H9 (cell line): Measurements from ENCODE around the gene SEC23A. TPM values are rescaled to one million over a fixed set of nuclear protein-coding genes. Genes with fewer than 3 reads are reported as not detected.

ENCODE experiments used
- DNase-seq: peaks from one replicate; pipeline ENCODE4 v3.0.0-alpha.2; 2017
- H2AFZ ChIP-seq: one replicate; pipeline ENCODE4 v1.6.1; 2013; ENCODE audit warnings: mild to moderate bottlenecking, low read length, control low read depth, moderate library complexity
- H2AK5ac ChIP-seq: 2 replicates; pipeline ENCODE4 v1.6.1; 2013; ENCODE audit warnings: low read length, control low read depth, mixed read lengths; ENCODE audit not compliant: insufficient read length
- H2BK120ac ChIP-seq: one replicate; pipeline ENCODE4 v1.6.1; 2013; ENCODE audit warnings: low read depth, mild to moderate bottlenecking, low read length, control low read depth, inconsistent platforms; ENCODE audit not compliant: poor library complexity, severe bottlenecking
- H2BK12ac ChIP-seq: 2 replicates; pipeline ENCODE4 v1.6.1; 2013; ENCODE audit warnings: low read length, control low read depth, mixed read lengths, low read depth; ENCODE audit not compliant: insufficient read length
- H2BK15ac ChIP-seq: 2 replicates; pipeline ENCODE4 v1.6.1; 2013; ENCODE audit warnings: low read depth, low read length, control low read depth
- H2BK20ac ChIP-seq: one replicate; pipeline ENCODE4 v1.6.1; 2013; ENCODE audit warnings: low read depth, mild to moderate bottlenecking, low read length, control low read depth, inconsistent platforms; ENCODE audit not compliant: poor library complexity, severe bottlenecking
- H2BK5ac ChIP-seq: 2 replicates; pipeline ENCODE4 v1.6.1; 2013; ENCODE audit warnings: low read length, control low read depth, mixed read lengths; ENCODE audit not compliant: insufficient read length
- H3K14ac ChIP-seq: 2 replicates; pipeline ENCODE4 v1.6.1; 2013; ENCODE audit warnings: low read length, control low read depth; ENCODE audit not compliant: insufficient read depth
- H3K18ac ChIP-seq: 2 replicates; pipeline ENCODE4 v1.6.1; 2013; ENCODE audit warnings: low read depth, mild to moderate bottlenecking, mixed read lengths, low read length, control low read depth; ENCODE audit not compliant: insufficient read length
- H3K23ac ChIP-seq: 2 replicates; pipeline ENCODE4 v1.6.1; 2013; ENCODE audit warnings: low read length, control low read depth, mixed read lengths, low read depth; ENCODE audit not compliant: insufficient read length
- H3K23me2 ChIP-seq: 2 replicates; pipeline ENCODE4 v1.6.1; 2013; ENCODE audit warnings: low read depth, mild to moderate bottlenecking, mixed read lengths, low read length, control low read depth; ENCODE audit not compliant: insufficient read length, poor library complexity, severe bottlenecking
- H3K27ac ChIP-seq: 2 replicates; pipeline ENCODE4 v1.5.1; 2013; ENCODE audit warnings: low read length, control low read depth, mixed read lengths, low read depth; ENCODE audit not compliant: insufficient read length
- H3K27me3 ChIP-seq: 2 replicates; pipeline ENCODE4 v1.6.1; 2013; ENCODE audit warnings: low read length, control low read depth, inconsistent platforms; ENCODE audit not compliant: insufficient read depth
- H3K4ac ChIP-seq: 2 replicates; pipeline ENCODE4 v1.6.1; 2013; ENCODE audit warnings: low read depth, mild to moderate bottlenecking, control low read depth, inconsistent platforms, low read length, moderate library complexity
- H3K4me1 ChIP-seq: 2 replicates; pipeline ENCODE4 v1.6.1; 2013; ENCODE audit warnings: low read length, control low read depth, inconsistent platforms; ENCODE audit not compliant: insufficient read depth
- H3K4me2 ChIP-seq: 2 replicates; pipeline ENCODE4 v1.6.1; 2013; ENCODE audit warnings: low read length, control low read depth, mixed read lengths; ENCODE audit not compliant: insufficient read length, insufficient read depth
- H3K56ac ChIP-seq: 2 replicates; pipeline ENCODE4 v1.6.1; 2013; ENCODE audit warnings: low read depth, mild to moderate bottlenecking, mixed read lengths, low read length, control low read depth; ENCODE audit not compliant: insufficient read length
- H3K79me1 ChIP-seq: 2 replicates; pipeline ENCODE4 v1.6.1; 2013; ENCODE audit warnings: low read depth, mild to moderate bottlenecking, moderate library complexity, low read length, control low read depth, inconsistent platforms; ENCODE audit not compliant: insufficient read depth, poor library complexity, severe bottlenecking
- H3K79me2 ChIP-seq: 2 replicates; pipeline ENCODE4 v1.6.1; 2013; ENCODE audit warnings: low read length, control low read depth, inconsistent platforms; ENCODE audit not compliant: insufficient read depth
- H3K9ac ChIP-seq: 2 replicates; pipeline ENCODE4 v1.6.1; 2013; ENCODE audit warnings: low read length, control low read depth, mixed read lengths; ENCODE audit not compliant: insufficient read length; ENCODE audit errors: extremely low read depth
- H3K9me3 ChIP-seq: one replicate; pipeline ENCODE4 v1.6.1; 2013; ENCODE audit warnings: low read depth, low read length, inconsistent platforms; ENCODE audit not compliant: control insufficient read depth
- H3T11ph ChIP-seq: one replicate; pipeline ENCODE4 v1.6.1; 2013; ENCODE audit warnings: mild to moderate bottlenecking, low read length, control low read depth, inconsistent platforms
- H4K20me1 ChIP-seq: one replicate; pipeline ENCODE4 v1.6.1; 2013; ENCODE audit not compliant: control insufficient read depth, insufficient read length, insufficient read depth
- H4K5ac ChIP-seq: 2 replicates; pipeline ENCODE4 v1.6.1; 2013; ENCODE audit warnings: low read depth, mild to moderate bottlenecking, mixed read lengths, low read length, control low read depth; ENCODE audit not compliant: insufficient read length
- H4K8ac ChIP-seq: replicated peaks from 2 replicates; pipeline ENCODE4 v1.6.1; 2013; ENCODE audit warnings: low read length, control low read depth, mixed read lengths, low read depth; ENCODE audit not compliant: insufficient read length
- H4K91ac ChIP-seq: 2 replicates; pipeline ENCODE4 v1.6.1; 2013; ENCODE audit warnings: low read depth, mild to moderate bottlenecking, moderate library complexity, mixed read lengths, low read length, control low read depth; ENCODE audit not compliant: insufficient read length
- H3K27ac Mint-ChIP-seq, 3 experiments: 2 replicates in 2 of 3; 3 replicates in 1 of 3; pipeline ENCODE4 v1.8.0; 2020 to 2021; ENCODE audit warnings: mixed read lengths in 3 of 3, mild to moderate bottlenecking in 1 of 3, moderate library complexity in 1 of 3
- H3K27me3 Mint-ChIP-seq: 2 replicates; pipeline ENCODE4 v1.8.0; 2021; ENCODE audit warnings: low read depth, mild to moderate bottlenecking, moderate library complexity, mixed read lengths
- H3K36me3 Mint-ChIP-seq, 3 experiments: 2 replicates in 2 of 3; 3 replicates in 1 of 3; pipeline ENCODE4 v1.8.0; 2020 to 2021; ENCODE audit warnings: low read depth in 3 of 3, mixed read lengths in 3 of 3; ENCODE audit not compliant: insufficient read depth in 1 of 3
- H3K4me1 Mint-ChIP-seq, 2 experiments: 2 replicates each; pipeline ENCODE4 v1.8.0; 2020; ENCODE audit warnings: mixed read lengths in 2 of 2
- H3K4me3 Mint-ChIP-seq, 2 experiments: 2 replicates in 1 of 2; 3 replicates in 1 of 2; pipeline ENCODE4 v1.8.0; 2020 to 2021; ENCODE audit warnings: mild to moderate bottlenecking in 2 of 2, mixed read lengths in 2 of 2, moderate library complexity in 1 of 2
- H3K9me3 Mint-ChIP-seq, 2 experiments: 2 replicates in 1 of 2; 3 replicates in 1 of 2; pipeline ENCODE4 v1.8.0; 2020; ENCODE audit warnings: mild to moderate bottlenecking in 2 of 2, mixed read lengths in 2 of 2, moderate library complexity in 1 of 2
- WGBS: extraction: QIAGEN DNeasy Blood & Tissue Kit; methylation state at CpG from one replicate; pipeline ENCODE4 v1.1.7; 2013; ENCODE audit warnings: missing lambda C conversion rate, low lambda C conversion rate, mixed read lengths; ENCODE audit not compliant: insufficient read length; ENCODE audit errors: extremely low coverage; 5-methylcytosine and 5-hydroxymethylcytosine counted together
- total RNA-seq: library from RNA; stranded (reverse); gene quantifications from 2 replicates; pipeline ENCODE4 v1.2.1, GENCODE V29; 2021
- TF ChIP-seq, protein P1 (sequence below): fragments of 200-600 bp; sonication (generic); conservative IDR thresholded peaks from 3 replicates; pipeline ENCODE4 v1.8.0; 2021; ENCODE audit warnings: antibody characterized with exemption, mild to moderate bottlenecking

SEC23A gene
- total RNA-seq, 1 experiment from 2014 or later, result 55.3 TPM

DNA sequence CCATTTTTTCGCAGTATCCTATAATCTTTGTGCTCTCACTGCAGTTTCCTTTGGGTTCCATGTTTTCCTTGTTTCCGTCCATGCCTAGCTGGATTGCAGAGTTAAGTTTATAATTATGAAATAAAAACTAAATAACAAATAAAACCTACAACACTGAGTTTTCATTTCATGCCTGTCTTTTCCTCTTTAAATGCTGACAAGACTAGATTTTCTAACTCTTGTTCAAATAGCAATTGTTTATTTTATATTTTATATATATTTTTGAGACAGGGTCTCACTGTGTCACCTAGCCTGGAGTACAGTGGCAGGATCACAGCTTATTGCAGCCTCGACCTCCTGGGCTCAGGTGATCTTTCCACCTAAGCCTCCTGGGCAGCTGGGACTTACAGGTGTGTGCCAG, 5.8 kb upstream of the SEC23A start:
- H3K23me2 ChIP-seq, result peaks cover 2% of the 10 kb centered on the region
- no peaks in the 10 kb centered on the region for H3K27me3 Mint-ChIP-seq
- no peaks in the 10 kb centered on the region; the same call in 1 of the 2 replicates for H3K4me1 ChIP-seq
- no peak overlapping the region for H2BK5ac ChIP-seq
- no peak overlapping the region for H3K23ac ChIP-seq
- no CpG with 5 or more reads among the region's 3 CpGs for WGBS
- H3K4me3 Mint-ChIP-seq, result no peak overlapping the region
- H2AFZ ChIP-seq, result no peak overlapping the region
- H3K9me3 ChIP-seq, result no peaks in the 10 kb centered on the region
- H2BK15ac ChIP-seq, result no peak overlapping the region
- H3K27me3 ChIP-seq, result no peaks in the 10 kb centered on the region
- H3K36me3 Mint-ChIP-seq, result no peaks in the 10 kb centered on the region
- no peak overlapping the region for H3K4ac ChIP-seq
- H3K4me2 ChIP-seq, result no peak overlapping the region
- no peak overlapping the region for H3K27ac ChIP-seq
- H2BK12ac ChIP-seq, result no peak overlapping the region
- no peaks in the 10 kb centered on the region for H3K79me2 ChIP-seq
- no peaks in the 10 kb centered on the region for H4K20me1 ChIP-seq
- H3K18ac ChIP-seq, result no peak overlapping the region
- H3T11ph ChIP-seq, result no peak overlapping the region
- H2BK120ac ChIP-seq, result no peak overlapping the region
- no peak overlapping the region for H4K8ac ChIP-seq
- H2BK20ac ChIP-seq, result no peak overlapping the region
- no peak overlapping the region for H3K56ac ChIP-seq
- no peak overlapping the region for H3K14ac ChIP-seq
- TF ChIP-seq, protein P1, sequence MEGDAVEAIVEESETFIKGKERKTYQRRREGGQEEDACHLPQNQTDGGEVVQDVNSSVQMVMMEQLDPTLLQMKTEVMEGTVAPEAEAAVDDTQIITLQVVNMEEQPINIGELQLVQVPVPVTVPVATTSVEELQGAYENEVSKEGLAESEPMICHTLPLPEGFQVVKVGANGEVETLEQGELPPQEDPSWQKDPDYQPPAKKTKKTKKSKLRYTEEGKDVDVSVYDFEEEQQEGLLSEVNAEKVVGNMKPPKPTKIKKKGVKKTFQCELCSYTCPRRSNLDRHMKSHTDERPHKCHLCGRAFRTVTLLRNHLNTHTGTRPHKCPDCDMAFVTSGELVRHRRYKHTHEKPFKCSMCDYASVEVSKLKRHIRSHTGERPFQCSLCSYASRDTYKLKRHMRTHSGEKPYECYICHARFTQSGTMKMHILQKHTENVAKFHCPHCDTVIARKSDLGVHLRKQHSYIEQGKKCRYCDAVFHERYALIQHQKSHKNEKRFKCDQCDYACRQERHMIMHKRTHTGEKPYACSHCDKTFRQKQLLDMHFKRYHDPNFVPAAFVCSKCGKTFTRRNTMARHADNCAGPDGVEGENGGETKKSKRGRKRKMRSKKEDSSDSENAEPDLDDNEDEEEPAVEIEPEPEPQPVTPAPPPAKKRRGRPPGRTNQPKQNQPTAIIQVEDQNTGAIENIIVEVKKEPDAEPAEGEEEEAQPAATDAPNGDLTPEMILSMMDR, result no peak
- H3K9ac ChIP-seq, result no peak overlapping the region
- no peak overlapping the region for H2AK5ac ChIP-seq
- DNase-seq, result no peak
- no peak overlapping the region for H4K91ac ChIP-seq
- no peaks in the 10 kb centered on the region for H3K79me1 ChIP-seq
- H3K9me3 Mint-ChIP-seq, result no peaks in the 10 kb centered on the region
- H3K4me1 Mint-ChIP-seq, result peaks cover 8 to 13% of the 10 kb centered on the region in 2 experiments
- no peak overlapping the region for H4K5ac ChIP-seq
- no peak overlapping the region; a peak in 1 of 7 replicates for H3K27ac Mint-ChIP-seq
